ENCODE data around the gene ANKRD22.

- no peak for TF ChIP-seq CTCF (IDR thresholded peaks at IDR 0.05)
- TF ChIP-seq, protein P1, sequence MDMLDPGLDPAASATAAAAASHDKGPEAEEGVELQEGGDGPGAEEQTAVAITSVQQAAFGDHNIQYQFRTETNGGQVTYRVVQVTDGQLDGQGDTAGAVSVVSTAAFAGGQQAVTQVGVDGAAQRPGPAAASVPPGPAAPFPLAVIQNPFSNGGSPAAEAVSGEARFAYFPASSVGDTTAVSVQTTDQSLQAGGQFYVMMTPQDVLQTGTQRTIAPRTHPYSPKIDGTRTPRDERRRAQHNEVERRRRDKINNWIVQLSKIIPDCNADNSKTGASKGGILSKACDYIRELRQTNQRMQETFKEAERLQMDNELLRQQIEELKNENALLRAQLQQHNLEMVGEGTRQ (IDR thresholded peaks at IDR 0.05; ENCODE audit: borderline replicate concordance, low read depth, low read length), result no peak
- no peak for TF ChIP-seq RAD21 (IDR thresholded peaks at IDR 0.05; ENCODE audit: low read length)
These were observed at the start of gene ANKRD22 for GRCh38 chr10:88851706-88852105.

Measured in SK-N-SH (cell line).